Activated CD4-positive, CD25-positive, alpha-beta regulatory T cell treated with anti-CD3 and anti-CD28 coated beads, Interleukin-2, amount 50 U/mL, for 16 hours (primary cell): ENCODE results near the gene SMYD3.
"Not testable (repeated sequence)": the region's sequence is repeated elsewhere in the genome, so short reads cannot be mapped to it uniquely, and the experiment has no call there.

Experiments used
- DNase-seq: peaks from one replicate; pipeline ENCODE4 v3.0.0-alpha.2; 2020; ENCODE audit warnings: low read depth, low spot score

SMYD3 gene

DNA sequence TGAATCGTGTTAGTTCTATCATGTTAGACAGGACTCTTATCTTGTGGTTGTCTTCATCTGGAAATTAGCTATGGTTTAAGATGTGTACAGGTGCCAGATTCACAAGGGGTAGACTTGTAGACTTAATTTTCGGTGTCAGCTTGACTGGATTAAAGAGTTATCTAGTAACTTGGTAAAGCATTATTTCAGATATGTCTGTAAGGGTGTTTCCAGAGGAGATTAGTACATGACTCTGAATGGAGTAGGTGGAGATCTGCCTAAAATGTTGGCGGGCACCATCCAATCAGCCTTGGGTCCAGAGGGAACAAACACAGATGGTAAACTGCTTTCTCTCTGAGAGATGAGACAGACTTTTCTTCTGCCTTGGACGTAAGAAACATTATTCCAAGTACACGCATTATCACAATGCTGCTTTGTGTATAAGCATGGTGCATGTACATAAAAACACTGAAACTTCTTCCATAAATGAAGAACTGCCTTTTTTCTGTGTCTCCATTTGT is 434.6 kb downstream of the SMYD3 start:
- DNase-seq = no peak

DNA sequence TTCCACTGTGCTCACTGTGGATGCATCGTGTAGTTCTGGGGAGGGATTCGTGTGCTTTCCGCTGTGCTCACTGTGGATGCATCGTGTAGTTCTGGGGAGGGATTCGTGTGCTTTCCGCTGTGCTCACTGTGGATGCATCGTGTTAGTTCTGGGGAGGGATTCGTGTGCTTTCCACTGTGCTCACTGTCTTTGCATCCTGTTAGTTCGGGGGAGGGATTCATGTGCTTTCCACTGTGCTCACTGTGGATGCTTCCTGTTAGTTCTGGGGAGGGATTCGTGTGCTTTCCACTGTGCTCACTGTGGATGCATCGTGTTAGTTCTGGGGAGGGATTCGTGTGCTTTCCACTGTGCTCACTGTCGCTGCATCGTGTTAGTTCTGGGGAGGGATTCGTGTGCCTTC is 435.1 kb downstream of the SMYD3 start:
- DNase-seq = not testable (repeated sequence)

DNA sequence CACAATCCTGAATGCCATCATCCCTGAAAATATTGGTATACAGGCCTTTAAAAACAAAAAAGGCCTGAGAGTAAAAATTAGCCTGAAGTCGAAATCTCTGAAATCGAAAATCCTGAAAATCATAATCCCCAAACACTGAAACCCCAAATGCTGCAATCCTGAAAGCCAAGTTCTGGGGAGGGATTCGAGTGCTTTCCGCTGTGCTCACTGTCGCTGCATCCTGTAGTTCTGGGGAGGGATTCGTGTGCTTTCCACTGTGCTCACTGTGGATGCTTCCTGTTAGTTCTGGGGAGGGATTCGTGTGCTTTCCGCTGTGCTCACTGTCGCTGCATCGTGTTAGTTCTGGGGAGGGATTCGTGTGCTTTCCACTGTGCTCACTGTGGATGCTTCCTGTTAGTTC is 435.5 kb downstream of the SMYD3 start:
- DNase-seq = not testable (repeated sequence)

DNA sequence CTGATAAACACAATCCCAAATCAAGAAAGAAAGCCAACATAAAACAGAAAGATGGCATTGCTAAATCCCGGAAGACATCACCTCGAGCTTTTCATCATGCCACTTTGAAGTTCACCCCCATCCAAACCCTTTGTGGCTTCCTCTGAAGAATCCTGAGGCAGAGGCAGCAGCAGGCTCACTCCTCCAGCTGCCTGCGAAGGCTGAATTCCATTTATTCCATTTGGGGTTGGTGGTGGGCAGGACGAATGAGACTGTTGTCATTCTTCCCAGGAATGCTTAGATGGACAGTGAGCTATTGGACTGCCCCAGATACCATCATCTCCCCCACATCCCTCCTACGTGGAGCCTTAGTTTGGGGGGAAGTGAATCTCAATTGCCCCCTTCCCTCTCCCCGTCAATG is 437.5 kb downstream of the SMYD3 start:
- DNase-seq = no peak

DNA sequence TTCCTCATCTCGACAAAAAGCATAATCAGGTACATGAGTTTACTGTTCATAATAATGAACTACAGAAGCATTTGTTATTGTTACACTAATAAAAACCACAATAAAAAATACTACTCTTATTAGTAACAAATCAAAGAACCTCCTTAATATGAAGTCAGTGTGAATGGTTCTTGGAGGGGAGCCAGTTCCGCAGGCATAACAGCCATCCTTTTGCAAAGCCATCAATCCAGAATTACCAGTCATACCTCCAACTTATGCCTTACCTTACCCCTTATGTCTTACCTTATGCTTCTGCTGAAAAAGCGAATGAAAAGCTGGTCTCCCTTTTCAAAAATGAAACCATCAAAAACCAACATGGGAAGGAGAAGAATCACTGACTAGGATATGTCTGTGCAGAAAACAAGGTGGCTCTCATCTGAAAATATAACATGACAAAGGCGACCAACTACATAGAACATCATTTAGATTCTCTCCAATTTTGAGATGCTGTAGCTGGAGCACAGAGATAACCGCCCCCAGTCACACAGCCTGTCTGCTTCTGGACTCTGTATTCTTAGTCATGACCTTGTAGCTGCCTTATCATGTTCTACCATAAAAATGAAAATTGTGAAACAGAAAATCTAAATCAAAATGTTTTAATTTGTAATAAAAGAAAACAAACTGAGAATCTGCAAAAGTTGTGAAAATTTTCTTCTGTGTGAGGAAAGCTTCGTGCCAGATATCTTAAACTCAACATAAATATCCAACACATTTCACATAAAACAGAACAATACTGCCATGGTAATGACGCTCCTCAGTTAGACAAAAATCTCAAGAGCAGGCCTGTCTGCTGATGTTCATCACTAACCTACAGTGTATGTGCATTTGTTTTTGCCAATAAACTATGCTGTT is 438.2 kb downstream of the SMYD3 start:
- DNase-seq = no peak

DNA sequence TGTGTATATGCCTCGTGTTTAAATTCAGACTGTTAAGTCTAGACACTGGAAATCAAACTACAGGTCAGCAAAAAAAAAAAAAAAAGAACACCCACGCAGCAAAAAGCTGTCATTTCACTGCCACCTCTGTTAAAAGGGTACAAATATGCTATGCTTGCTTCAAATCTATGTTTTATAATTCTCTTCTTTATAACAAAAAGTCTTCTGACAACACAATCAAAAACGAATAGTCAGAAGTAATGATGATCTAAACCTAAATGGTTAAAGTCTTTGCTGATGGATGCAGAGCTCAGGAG is 438.9 kb downstream of the SMYD3 start:
- no peak for DNase-seq

DNA sequence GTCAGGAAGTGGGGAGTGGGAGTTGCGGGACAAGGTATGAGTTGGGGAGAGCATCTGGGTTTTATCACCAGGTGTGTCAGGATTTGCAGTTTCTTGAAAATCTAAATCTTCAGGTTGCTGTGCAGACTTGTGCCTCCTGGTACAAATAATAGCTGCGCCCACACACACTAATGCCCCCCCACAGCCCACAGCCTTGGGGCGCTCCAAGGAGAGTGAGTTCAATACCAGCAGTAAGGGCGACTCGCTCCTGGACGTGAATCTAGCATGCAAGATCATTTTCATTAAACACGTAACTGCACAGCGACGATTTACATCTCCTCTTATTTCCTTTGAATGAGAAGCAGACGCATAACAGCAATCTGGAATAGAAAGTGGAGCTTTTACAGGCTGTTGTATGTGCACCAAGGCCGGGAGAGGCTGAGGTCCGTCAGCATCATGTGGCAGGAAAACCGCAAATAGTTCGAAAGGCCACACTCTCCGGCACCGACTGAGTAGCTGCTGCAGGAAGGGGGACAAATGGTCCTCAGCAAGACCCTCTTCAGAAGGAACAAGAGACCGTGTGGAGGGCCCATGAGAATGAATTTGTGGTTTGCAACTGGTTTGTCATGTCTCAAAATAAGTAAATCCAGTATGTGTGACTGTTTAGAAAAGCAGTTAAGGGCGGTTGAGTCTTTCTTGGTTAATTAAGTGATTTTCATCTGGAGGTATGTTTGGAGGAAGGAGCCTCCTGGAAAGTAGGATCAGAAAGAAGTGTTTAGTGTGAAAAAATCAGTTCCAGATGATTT is 439.5 kb downstream of the SMYD3 start:
- DNase-seq = no peak

DNA sequence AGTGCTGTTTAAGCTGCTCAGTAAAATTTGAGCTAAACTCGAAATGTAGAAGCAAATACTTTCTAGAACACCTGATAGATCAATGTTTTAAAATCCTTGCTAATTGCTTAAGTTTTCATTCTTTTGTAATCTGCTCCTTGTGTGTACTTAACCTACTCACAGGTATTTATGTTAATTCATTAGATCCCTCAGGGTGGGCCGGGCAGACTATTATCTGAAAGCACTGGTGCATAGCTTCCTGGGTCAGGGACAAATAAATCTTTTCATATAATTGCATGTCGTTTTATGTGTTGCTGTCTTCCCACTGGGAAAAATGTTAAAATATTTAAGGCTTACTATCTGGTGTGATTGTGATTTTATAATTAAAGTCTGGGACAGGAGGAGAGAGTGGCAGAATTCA is 440.5 kb downstream of the SMYD3 start:
- DNase-seq = no peak

DNA sequence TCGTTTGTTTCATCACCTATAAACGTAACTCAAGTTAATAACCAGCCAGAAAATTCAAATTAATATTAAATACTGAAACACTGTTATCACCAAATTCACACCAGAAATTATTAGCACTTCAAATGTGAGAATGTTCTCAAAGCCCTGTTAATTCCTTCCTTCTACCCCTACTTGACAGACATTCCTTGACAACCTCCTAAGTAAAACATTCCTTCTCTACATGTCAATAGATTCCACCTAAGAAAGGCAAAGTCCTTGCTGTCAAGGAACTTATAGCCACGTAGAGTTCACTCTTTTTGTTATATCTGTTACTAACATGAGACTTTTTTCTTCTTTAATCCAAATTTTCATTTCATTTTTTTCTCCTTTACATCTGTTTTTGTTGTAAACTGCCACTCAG is 441.5 kb downstream of the SMYD3 start:
- no peak for DNase-seq

DNA sequence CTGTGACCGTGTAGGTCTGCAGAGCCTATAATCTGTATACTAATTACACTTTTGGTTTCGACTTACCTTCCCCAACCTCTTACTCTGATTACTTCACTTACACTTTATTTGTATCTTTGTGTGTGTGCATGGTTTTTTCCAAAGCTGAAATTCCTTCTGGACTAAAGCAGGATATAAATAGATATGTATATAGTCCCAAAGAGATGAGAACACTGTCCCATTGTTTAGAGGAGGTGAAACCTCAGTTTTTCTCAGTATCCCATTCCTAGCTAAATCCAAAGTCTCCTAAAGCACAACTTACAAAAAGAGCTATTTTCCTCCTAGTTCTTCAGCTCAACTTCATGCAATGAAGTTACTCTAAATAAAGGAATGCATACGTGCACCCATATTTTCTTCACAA is 442.2 kb downstream of the SMYD3 start:
- DNase-seq = no peak

DNA sequence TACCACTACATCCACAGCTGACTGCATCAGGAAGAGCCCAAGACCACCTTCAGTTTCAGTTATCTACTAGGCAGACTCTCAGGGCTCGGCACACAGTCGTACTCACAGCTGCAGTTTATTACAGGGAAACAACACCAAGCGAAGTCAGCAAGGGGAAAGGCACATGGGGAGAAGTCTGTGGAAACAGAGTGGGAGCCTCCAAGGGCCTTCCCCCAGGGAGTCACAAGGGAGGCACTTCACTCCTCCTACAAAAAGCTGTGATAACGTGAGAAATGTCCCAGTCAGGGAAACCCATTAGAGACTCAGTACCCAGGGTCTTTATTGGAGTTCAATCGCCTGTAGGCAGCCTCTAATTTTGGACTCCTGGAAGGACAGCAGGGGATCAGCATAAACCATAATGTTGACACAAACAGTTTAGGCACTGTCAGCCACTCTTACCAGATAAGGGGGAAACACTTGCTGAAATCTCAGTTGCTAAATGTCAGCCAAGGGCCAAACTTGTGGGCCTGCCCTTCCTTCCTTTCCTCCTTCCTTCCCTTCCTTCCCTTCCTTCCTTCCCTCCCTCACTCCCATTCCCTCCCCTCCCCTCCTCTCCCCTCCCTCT is 444.0 kb downstream of the SMYD3 start:
- no peak for DNase-seq

DNA sequence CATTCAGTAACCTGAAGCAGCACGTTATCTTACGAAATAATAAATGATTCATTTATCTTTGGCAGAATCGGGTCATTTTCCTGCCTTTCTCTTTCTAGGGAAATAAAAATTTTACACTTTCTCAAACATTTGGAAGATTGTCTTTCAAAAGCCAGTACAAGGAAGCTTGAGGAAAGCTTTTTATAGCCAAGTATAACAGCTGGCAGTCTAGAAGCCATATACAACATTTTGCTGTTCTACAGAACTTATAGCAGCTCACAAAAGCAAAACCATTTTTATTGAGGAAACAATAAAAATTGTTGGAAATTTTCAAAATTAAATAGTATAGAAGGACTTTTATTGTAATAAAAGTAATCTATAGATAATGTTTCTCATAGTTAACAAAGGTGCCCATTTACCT is 448.6 kb downstream of the SMYD3 start:
- DNase-seq = no peak

DNA sequence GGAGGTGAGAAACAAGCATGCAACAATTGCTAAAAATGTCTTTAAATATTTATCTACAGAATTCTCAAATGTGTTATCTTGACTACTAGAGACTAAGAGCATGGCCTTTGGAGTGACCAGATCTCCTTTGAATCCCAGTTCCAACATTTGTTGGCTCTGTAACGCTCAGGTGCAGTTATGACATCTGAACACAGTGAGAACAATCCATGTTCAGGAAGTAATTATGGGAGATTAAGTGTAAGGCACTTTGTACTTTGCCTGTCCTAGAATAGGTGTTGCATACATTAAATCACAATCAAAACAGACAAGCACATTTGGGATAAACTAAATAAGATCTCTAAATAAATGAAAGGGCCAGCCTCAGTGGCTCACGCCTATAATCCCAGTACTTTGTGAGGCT is 454.5 kb downstream of the SMYD3 start:
- no peak for DNase-seq

DNA sequence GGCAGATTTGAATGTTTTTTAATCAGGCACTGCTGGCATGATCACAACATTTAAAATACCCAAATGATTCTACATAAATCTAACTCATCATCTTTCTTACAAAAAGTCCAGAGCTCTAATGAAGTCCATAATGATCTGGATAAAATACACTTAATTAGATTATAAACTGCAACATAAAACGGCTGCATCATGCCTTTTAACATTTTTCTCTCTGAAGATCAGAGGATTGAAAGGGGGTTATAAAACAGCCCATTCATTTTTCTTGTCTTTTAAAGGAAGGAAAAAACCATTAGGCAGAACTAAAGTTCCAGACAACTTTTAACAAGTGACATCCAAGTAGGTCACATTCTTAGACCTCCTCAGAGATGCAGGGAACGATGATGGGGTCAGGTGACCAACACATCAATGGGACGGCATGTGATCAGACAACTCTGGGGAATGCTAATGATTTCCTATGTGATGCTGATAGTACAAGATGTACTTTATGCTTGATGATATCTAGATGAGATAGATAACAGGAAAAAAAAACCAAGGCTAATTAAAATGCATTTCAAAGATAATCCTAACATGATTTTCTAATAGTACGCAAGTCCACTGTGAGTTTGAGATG is 455.1 kb downstream of the SMYD3 start:
- no peak for DNase-seq

DNA sequence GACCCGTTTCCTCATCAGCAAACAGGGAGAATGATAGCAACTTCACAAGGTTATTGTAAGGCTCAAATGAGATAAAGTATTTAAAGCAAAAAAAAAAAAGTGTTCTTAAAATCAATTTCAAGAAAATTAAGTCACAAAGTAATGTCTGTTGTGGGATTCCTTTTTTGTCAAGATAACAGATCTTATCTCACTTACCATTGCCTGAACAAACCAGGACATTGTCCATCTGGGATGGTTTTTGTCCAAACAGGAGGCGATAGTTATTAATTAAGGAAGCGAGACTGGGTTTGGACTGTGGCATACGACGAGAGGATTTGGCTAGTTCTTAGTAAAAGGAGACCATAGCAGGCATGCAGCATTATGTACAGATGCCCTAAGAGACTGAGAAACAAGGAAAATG is 458.4 kb downstream of the SMYD3 start:
- no peak for DNase-seq

DNA sequence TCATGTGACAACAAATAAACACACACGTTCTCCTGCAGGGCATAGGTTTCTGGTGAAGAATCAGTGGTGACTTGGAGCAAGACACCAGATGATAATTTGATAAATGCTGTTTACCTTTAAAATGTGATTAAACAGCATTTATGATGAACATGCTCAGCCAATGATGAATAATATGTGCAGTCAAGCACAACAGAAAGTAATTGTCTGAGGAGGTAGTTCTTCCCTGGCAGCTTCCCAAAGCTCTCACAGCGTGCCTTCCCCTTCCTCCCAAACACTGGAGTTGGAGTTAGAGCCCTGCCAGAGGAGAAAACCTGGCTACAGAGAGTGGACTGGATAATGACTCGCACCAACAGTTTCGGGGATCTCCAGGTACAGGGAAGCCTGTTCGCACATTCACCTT is 463.5 kb downstream of the SMYD3 start:
- no peak for DNase-seq

DNA sequence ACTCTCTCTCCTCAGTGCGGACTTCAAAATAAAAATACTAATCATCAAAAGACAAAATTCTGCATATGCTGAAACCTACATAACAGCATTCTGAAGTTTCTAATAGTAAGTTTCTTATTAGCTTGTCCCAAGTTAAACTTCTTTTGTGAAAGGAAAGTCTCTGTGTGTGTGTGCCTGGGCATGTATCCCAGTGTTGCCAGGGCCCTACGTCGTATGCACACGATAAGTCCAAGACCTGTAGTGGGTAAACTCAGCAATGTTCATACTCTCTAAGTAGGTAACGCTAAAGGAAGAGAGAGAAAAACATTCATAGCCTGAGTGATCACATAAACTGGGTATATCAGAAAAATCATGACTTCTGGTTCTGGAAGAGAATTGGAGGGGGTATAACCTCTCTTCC is 465.7 kb downstream of the SMYD3 start:
- DNase-seq = no peak

DNA sequence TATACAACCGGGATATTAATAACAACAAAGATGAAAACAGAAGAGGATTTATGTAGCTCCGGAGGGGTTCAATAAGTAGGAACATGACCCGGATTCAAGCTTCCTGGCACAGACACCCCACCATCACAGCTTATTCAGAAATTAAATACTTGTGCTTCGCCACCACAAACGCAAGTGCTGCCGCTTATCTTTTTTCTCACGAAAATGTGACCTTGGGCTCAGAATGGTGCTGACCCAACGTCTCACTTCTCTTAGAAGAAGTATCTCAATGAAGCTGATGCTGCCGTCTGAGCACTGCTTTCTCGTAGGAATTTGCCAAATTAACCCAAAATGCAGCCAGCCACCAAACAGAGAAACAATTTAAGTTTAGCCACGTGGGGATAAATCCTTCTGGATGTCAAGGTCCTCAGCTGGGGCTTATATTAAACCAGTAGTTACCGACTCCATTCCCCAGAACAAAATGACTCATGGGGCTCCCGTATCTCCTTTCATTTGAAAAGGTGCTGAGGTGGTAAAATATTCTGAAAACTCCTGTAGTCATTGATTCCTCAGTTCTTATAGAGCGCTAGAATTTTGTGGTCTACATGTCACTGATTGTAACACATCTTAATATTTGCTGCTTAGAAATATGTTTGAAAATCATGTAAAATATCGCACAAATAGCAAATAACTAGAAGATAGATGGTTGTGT is 466.7 kb downstream of the SMYD3 start:
- no peak for DNase-seq

DNA sequence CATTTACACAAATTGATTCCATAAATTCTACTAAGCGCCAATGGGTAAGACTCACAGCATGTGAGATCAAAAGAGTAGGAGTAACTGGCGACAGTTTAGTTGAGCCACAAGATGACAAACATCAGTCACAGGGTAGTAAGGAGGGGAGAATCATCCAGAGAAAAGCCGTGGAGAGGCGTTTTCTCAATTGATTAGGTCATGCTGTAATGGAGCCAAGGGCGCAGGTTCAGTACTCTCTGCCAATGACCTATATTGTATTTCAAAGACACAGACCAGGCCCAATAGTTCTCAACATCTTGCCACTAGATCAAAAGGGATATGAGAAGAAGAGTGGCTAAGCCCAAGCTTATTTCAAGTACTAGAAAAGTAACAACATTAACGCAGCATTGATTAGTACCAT is 467.5 kb downstream of the SMYD3 start:
- no peak for DNase-seq

DNA sequence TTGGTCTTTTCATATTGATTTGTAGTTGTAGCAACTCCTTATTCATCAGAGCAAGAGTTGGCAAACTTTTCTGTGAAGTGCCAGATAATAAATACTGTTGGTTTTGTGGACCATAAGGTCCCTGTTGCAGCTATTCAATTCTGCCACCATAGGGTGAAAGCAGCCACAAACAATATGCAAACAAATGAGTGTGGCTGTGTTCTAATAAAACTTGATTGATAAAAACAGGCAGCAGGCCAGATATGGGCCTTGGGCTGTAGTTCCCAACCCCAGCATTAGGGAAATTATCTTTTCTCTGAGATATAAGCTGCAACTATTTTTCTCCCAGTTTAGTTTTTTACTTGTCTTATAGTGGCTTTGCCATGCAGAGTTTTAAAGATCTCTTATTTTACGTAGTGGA is 469.2 kb downstream of the SMYD3 start:
- no peak for DNase-seq

DNA sequence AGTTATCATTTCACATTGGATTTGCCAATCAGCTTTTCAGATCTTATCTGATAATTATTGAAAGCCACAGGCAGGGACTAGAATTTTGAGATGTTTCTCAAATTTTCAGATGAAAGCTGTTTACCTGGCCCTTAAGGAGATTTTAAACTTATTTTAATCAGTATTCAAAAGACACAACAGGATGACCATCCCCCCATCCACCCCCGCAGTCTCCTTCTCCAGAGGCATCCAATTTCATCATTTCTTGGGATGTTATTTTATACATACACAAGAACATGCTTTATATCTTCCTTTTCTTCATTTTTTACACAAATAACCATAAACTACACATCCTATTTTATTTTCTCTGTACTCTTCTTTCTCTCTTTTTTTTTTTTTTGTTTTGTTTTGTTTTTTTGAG is 470.9 kb downstream of the SMYD3 start:
- DNase-seq = no peak
